H9 (cell line): ENCODE results near the gene UTP4. TPM values are rescaled to one million over a fixed set of nuclear protein-coding genes. Genes with fewer than 3 reads are reported as not detected.

ENCODE experiments used
- DNase-seq: peaks from one replicate; pipeline ENCODE4 v3.0.0-alpha.2; 2017
- H2AFZ ChIP-seq: one replicate; pipeline ENCODE4 v1.6.1; 2013; ENCODE audit warnings: mild to moderate bottlenecking, low read length, control low read depth, moderate library complexity
- H2AK5ac ChIP-seq: 2 replicates; pipeline ENCODE4 v1.6.1; 2013; ENCODE audit warnings: low read length, control low read depth, mixed read lengths; ENCODE audit not compliant: insufficient read length
- H2BK120ac ChIP-seq: one replicate; pipeline ENCODE4 v1.6.1; 2013; ENCODE audit warnings: low read depth, mild to moderate bottlenecking, low read length, control low read depth, inconsistent platforms; ENCODE audit not compliant: poor library complexity, severe bottlenecking
- H2BK12ac ChIP-seq: 2 replicates; pipeline ENCODE4 v1.6.1; 2013; ENCODE audit warnings: low read length, control low read depth, mixed read lengths, low read depth; ENCODE audit not compliant: insufficient read length
- H2BK15ac ChIP-seq: 2 replicates; pipeline ENCODE4 v1.6.1; 2013; ENCODE audit warnings: low read depth, low read length, control low read depth
- H2BK20ac ChIP-seq: one replicate; pipeline ENCODE4 v1.6.1; 2013; ENCODE audit warnings: low read depth, mild to moderate bottlenecking, low read length, control low read depth, inconsistent platforms; ENCODE audit not compliant: poor library complexity, severe bottlenecking
- H2BK5ac ChIP-seq: 2 replicates; pipeline ENCODE4 v1.6.1; 2013; ENCODE audit warnings: low read length, control low read depth, mixed read lengths; ENCODE audit not compliant: insufficient read length
- H3K14ac ChIP-seq: 2 replicates; pipeline ENCODE4 v1.6.1; 2013; ENCODE audit warnings: low read length, control low read depth; ENCODE audit not compliant: insufficient read depth
- H3K18ac ChIP-seq: 2 replicates; pipeline ENCODE4 v1.6.1; 2013; ENCODE audit warnings: low read depth, mild to moderate bottlenecking, mixed read lengths, low read length, control low read depth; ENCODE audit not compliant: insufficient read length
- H3K23ac ChIP-seq: 2 replicates; pipeline ENCODE4 v1.6.1; 2013; ENCODE audit warnings: low read length, control low read depth, mixed read lengths, low read depth; ENCODE audit not compliant: insufficient read length
- H3K23me2 ChIP-seq: 2 replicates; pipeline ENCODE4 v1.6.1; 2013; ENCODE audit warnings: low read depth, mild to moderate bottlenecking, mixed read lengths, low read length, control low read depth; ENCODE audit not compliant: insufficient read length, poor library complexity, severe bottlenecking
- H3K27ac ChIP-seq: 2 replicates; pipeline ENCODE4 v1.5.1; 2013; ENCODE audit warnings: low read length, control low read depth, mixed read lengths, low read depth; ENCODE audit not compliant: insufficient read length
- H3K27me3 ChIP-seq: 2 replicates; pipeline ENCODE4 v1.6.1; 2013; ENCODE audit warnings: low read length, control low read depth, inconsistent platforms; ENCODE audit not compliant: insufficient read depth
- H3K4ac ChIP-seq: 2 replicates; pipeline ENCODE4 v1.6.1; 2013; ENCODE audit warnings: low read depth, mild to moderate bottlenecking, control low read depth, inconsistent platforms, low read length, moderate library complexity
- H3K4me1 ChIP-seq: 2 replicates; pipeline ENCODE4 v1.6.1; 2013; ENCODE audit warnings: low read length, control low read depth, inconsistent platforms; ENCODE audit not compliant: insufficient read depth
- H3K4me2 ChIP-seq: 2 replicates; pipeline ENCODE4 v1.6.1; 2013; ENCODE audit warnings: low read length, control low read depth, mixed read lengths; ENCODE audit not compliant: insufficient read length, insufficient read depth
- H3K56ac ChIP-seq: 2 replicates; pipeline ENCODE4 v1.6.1; 2013; ENCODE audit warnings: low read depth, mild to moderate bottlenecking, mixed read lengths, low read length, control low read depth; ENCODE audit not compliant: insufficient read length
- H3K79me1 ChIP-seq: 2 replicates; pipeline ENCODE4 v1.6.1; 2013; ENCODE audit warnings: low read depth, mild to moderate bottlenecking, moderate library complexity, low read length, control low read depth, inconsistent platforms; ENCODE audit not compliant: insufficient read depth, poor library complexity, severe bottlenecking
- H3K79me2 ChIP-seq: 2 replicates; pipeline ENCODE4 v1.6.1; 2013; ENCODE audit warnings: low read length, control low read depth, inconsistent platforms; ENCODE audit not compliant: insufficient read depth
- H3K9ac ChIP-seq: 2 replicates; pipeline ENCODE4 v1.6.1; 2013; ENCODE audit warnings: low read length, control low read depth, mixed read lengths; ENCODE audit not compliant: insufficient read length; ENCODE audit errors: extremely low read depth
- H3K9me3 ChIP-seq: one replicate; pipeline ENCODE4 v1.6.1; 2013; ENCODE audit warnings: low read depth, low read length, inconsistent platforms; ENCODE audit not compliant: control insufficient read depth
- H3T11ph ChIP-seq: one replicate; pipeline ENCODE4 v1.6.1; 2013; ENCODE audit warnings: mild to moderate bottlenecking, low read length, control low read depth, inconsistent platforms
- H4K20me1 ChIP-seq: one replicate; pipeline ENCODE4 v1.6.1; 2013; ENCODE audit not compliant: control insufficient read depth, insufficient read length, insufficient read depth
- H4K5ac ChIP-seq: 2 replicates; pipeline ENCODE4 v1.6.1; 2013; ENCODE audit warnings: low read depth, mild to moderate bottlenecking, mixed read lengths, low read length, control low read depth; ENCODE audit not compliant: insufficient read length
- H4K8ac ChIP-seq: replicated peaks from 2 replicates; pipeline ENCODE4 v1.6.1; 2013; ENCODE audit warnings: low read length, control low read depth, mixed read lengths, low read depth; ENCODE audit not compliant: insufficient read length
- H4K91ac ChIP-seq: 2 replicates; pipeline ENCODE4 v1.6.1; 2013; ENCODE audit warnings: low read depth, mild to moderate bottlenecking, moderate library complexity, mixed read lengths, low read length, control low read depth; ENCODE audit not compliant: insufficient read length
- H3K27ac Mint-ChIP-seq, 3 experiments: 2 replicates in 2 of 3; 3 replicates in 1 of 3; pipeline ENCODE4 v1.8.0; 2020 to 2021; ENCODE audit warnings: mixed read lengths in 3 of 3, mild to moderate bottlenecking in 1 of 3, moderate library complexity in 1 of 3
- H3K27me3 Mint-ChIP-seq: 2 replicates; pipeline ENCODE4 v1.8.0; 2021; ENCODE audit warnings: low read depth, mild to moderate bottlenecking, moderate library complexity, mixed read lengths
- H3K36me3 Mint-ChIP-seq, 3 experiments: 2 replicates in 2 of 3; 3 replicates in 1 of 3; pipeline ENCODE4 v1.8.0; 2020 to 2021; ENCODE audit warnings: low read depth in 3 of 3, mixed read lengths in 3 of 3; ENCODE audit not compliant: insufficient read depth in 1 of 3
- H3K4me1 Mint-ChIP-seq, 2 experiments: 2 replicates each; pipeline ENCODE4 v1.8.0; 2020; ENCODE audit warnings: mixed read lengths in 2 of 2
- H3K4me3 Mint-ChIP-seq, 2 experiments: 2 replicates in 1 of 2; 3 replicates in 1 of 2; pipeline ENCODE4 v1.8.0; 2020 to 2021; ENCODE audit warnings: mild to moderate bottlenecking in 2 of 2, mixed read lengths in 2 of 2, moderate library complexity in 1 of 2
- H3K9me3 Mint-ChIP-seq, 2 experiments: 2 replicates in 1 of 2; 3 replicates in 1 of 2; pipeline ENCODE4 v1.8.0; 2020; ENCODE audit warnings: mild to moderate bottlenecking in 2 of 2, mixed read lengths in 2 of 2, moderate library complexity in 1 of 2
- WGBS: extraction: QIAGEN DNeasy Blood & Tissue Kit; methylation state at CpG from one replicate; pipeline ENCODE4 v1.1.7; 2013; ENCODE audit warnings: missing lambda C conversion rate, low lambda C conversion rate, mixed read lengths; ENCODE audit not compliant: insufficient read length; ENCODE audit errors: extremely low coverage; 5-methylcytosine and 5-hydroxymethylcytosine counted together
- total RNA-seq: library from RNA; stranded (reverse); gene quantifications from 2 replicates; pipeline ENCODE4 v1.2.1, GENCODE V29; 2021
- TF ChIP-seq, protein P1 (sequence below): fragments of 200-600 bp; sonication (generic); conservative IDR thresholded peaks from 3 replicates; pipeline ENCODE4 v1.8.0; 2021; ENCODE audit warnings: antibody characterized with exemption, mild to moderate bottlenecking

UTP4 gene
- total RNA-seq, 1 experiment from 2014 or later = 94.0 TPM

DNA sequence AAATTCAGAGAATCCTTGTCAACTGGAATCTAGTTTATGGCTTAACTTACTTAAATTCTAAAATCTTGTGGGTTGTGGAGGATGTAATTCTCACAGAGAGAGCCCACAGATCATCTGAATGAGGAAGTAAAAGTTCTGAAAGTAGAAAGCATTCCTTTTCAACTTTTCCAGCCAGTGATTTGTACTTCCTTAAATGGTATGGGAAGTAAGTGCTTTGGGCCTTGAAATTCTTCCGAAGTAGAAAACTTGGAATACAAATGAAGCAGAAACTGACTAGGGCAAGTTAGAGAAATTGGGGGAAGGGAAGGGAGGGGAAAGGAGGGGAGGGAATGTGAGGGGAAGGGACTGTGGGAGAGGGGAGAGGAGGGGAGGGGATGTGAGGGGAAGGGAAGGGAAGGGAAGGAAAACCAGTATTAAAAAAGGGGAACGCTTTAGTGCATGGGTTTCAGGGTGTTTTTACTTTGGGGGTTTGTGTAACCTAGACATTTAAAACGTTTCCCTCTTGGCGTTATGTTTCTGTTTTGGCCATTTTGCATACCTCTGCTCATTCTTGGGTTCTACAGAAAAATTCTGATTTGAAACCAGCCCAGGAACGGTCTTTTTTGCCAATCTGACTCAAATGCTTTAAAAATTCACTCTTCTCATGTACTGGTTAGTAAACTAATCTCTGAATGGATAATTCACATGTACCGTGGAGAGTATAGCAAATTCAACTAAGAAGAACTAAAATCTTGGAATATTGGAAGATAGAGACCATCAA is 39.1 kb downstream of the UTP4 start:
- Mint-ChIP-seq H3K4me1 (peaks cover 0 to 9% of the 10 kb centered on the region in 2 experiments; a peak in 1 of 4 replicates), H3K9me3 (no peaks in the 10 kb centered on the region), H3K36me3 (peaks cover 22 to 46% (median 28%) of the 10 kb centered on the region in 3 experiments; a peak in 6 of 7 replicates), H3K4me3 (no peak overlapping the region), H3K27ac (peak overlapping the region in 2 of 3 experiments; percentile 17 to 86; a peak in 3 of 7 replicates), H3K27me3 (no peaks in the 10 kb centered on the region)
- TF ChIP-seq, protein P1, sequence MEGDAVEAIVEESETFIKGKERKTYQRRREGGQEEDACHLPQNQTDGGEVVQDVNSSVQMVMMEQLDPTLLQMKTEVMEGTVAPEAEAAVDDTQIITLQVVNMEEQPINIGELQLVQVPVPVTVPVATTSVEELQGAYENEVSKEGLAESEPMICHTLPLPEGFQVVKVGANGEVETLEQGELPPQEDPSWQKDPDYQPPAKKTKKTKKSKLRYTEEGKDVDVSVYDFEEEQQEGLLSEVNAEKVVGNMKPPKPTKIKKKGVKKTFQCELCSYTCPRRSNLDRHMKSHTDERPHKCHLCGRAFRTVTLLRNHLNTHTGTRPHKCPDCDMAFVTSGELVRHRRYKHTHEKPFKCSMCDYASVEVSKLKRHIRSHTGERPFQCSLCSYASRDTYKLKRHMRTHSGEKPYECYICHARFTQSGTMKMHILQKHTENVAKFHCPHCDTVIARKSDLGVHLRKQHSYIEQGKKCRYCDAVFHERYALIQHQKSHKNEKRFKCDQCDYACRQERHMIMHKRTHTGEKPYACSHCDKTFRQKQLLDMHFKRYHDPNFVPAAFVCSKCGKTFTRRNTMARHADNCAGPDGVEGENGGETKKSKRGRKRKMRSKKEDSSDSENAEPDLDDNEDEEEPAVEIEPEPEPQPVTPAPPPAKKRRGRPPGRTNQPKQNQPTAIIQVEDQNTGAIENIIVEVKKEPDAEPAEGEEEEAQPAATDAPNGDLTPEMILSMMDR = no peak
- Histone ChIP-seq H3K4ac (no peak overlapping the region), H2AK5ac (no peak overlapping the region), H3K23ac (no peak overlapping the region), H3K56ac (no peak overlapping the region), H2BK5ac (no peak overlapping the region), H2BK120ac (no peak overlapping the region), H4K8ac (no peak overlapping the region), H3T11ph (no peak overlapping the region), H3K27ac (no peak overlapping the region), H2BK15ac (no peak overlapping the region), H3K79me1 (no peaks in the 10 kb centered on the region), H2AFZ (no peak overlapping the region), H4K5ac (no peak overlapping the region), H3K14ac (no peak overlapping the region), H3K23me2 (no peaks in the 10 kb centered on the region), H3K4me2 (no peak overlapping the region), H3K27me3 (no peaks in the 10 kb centered on the region), H3K4me1 (no peaks in the 10 kb centered on the region), H2BK20ac (no peak overlapping the region), H3K18ac (no peak overlapping the region), H2BK12ac (no peak overlapping the region), H3K9ac (no peak overlapping the region), H4K91ac (no peak overlapping the region), H3K9me3 (no peaks in the 10 kb centered on the region), H4K20me1 (no peaks in the 10 kb centered on the region), H3K79me2 (no peaks in the 10 kb centered on the region)
- no peak for DNase-seq
- WGBS = no CpG with 5 or more reads among the region's 6 CpGs
